Stomach smooth muscle (tissue), 2 donors: ENCODE measurements around the gene RYR1.

Experiments
- H3K27ac ChIP-seq: one replicate; pipeline ENCODE4 v1.7.0; 2013; ENCODE audit warnings: mild to moderate bottlenecking, low read length, inconsistent platforms
- H3K27me3 ChIP-seq, 2 donors: one replicate each; pipeline ENCODE4 v1.7.0; 2013; ENCODE audit warnings: low read length in 2 of 2; ENCODE audit not compliant: insufficient read depth in 2 of 2, control insufficient read depth in 1 of 2
- H3K36me3 ChIP-seq, 2 donors: one replicate each; pipeline ENCODE4 v1.7.0; 2013; ENCODE audit warnings: low read length in 2 of 2; ENCODE audit not compliant: control insufficient read depth in 2 of 2, insufficient read depth in 2 of 2
- H3K4me1 ChIP-seq: one replicate; pipeline ENCODE4 v1.7.0; 2013; ENCODE audit warnings: low read length; ENCODE audit not compliant: control insufficient read depth, insufficient read depth
- H3K4me3 ChIP-seq, 2 donors: one replicate each; pipeline ENCODE4 v1.7.0; 2013; ENCODE audit warnings: low read length in 2 of 2
- H3K9ac ChIP-seq, 2 donors: one replicate each; pipeline ENCODE4 v1.7.0; 2013; ENCODE audit warnings: low read length in 2 of 2, mild to moderate bottlenecking in 1 of 2
- H3K9me3 ChIP-seq, 2 donors: one replicate each; pipeline ENCODE4 v1.7.0; 2013; ENCODE audit warnings: low read length in 2 of 2; ENCODE audit not compliant: control insufficient read depth in 2 of 2
- donor health status: healthy.
- donor health status: Pancreatic carcinoma.

RYR1 gene

GRCh38 chr19:38635483-38636399, 202.2 kb downstream of the RYR1 start:
- H3K27ac ChIP-seq: no peak overlapping the region
- H3K4me1 ChIP-seq: peaks cover 3% of the 10 kb centered on the region
- H3K4me3 ChIP-seq: no peak overlapping the region
- no peak overlapping the region for H3K9ac ChIP-seq
- no peaks in the 10 kb centered on the region for H3K9me3 ChIP-seq
- H3K36me3 ChIP-seq: peaks cover 22 to 38% of the 10 kb centered on the region in 2 donors
- no peaks in the 10 kb centered on the region for H3K27me3 ChIP-seq
